HG02885 (cell line): ENCODE measurements around the gene SUPT5H.

Experiments used
- ATAC-seq: cut with Tn5 transposase; IDR thresholded peaks from one replicate; pipeline ENCODE4 v1.9.1; 2021; ENCODE audit warnings: mild to moderate bottlenecking; ENCODE audit not compliant: unreplicated experiment, poor library complexity

SUPT5H gene

GRCh38 chr19:39445196-39446111 is at the start of gene SUPT5H:
SUPT5H (plus strand) TSS chr19:39445582; CDS start chr19:39445891, 309 bp downstream.
- peak; percentile 88 for ATAC-seq

GRCh38 chr19:39397360-39398296 is 47.8 kb upstream of the SUPT5H start:
- ATAC-seq = peak; percentile 46

GRCh38 chr19:39398297-39398864 is 47.0 kb upstream of the SUPT5H start:
- ATAC-seq = no peak

GRCh38 chr19:39399668-39400050 is 45.7 kb upstream of the SUPT5H start:
- ATAC-seq = no peak

GRCh38 chr19:39400061-39400460 is 45.3 kb upstream of the SUPT5H start:
- no peak for ATAC-seq

DNA sequence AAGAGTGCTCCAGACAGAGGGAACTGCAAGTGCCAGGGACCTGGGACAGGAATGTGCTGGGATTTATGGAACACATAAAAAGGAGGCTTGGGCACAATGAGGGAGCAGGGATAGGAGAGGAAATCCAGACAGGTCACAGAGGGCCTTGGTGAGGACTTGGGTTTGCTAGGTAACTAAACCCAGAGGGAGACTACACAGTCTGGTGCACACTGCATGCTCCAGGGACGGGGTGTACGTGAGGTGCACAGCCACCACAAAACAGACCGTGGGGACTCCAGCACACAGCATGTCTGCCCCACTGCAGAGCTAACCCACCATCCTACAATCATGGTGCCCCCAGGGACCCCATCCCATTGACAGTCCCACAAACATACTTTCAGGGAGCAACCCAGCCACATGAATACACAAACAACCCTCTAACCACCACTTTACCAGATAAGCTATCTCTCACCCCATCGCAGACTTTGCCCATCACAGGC is 44.3 kb upstream of the SUPT5H start:
- no peak for ATAC-seq

- ATAC-seq = peak; percentile 1
These were observed 43.6 kb upstream of the SUPT5H start for GRCh38 chr19:39401549-39402345.

GRCh38 chr19:39402346-39403300 is 42.8 kb upstream of the SUPT5H start:
- peak; percentile 32 for ATAC-seq

- peak; percentile 25 for ATAC-seq
These were observed 41.8 kb upstream of the SUPT5H start for GRCh38 chr19:39403331-39404312.

DNA sequence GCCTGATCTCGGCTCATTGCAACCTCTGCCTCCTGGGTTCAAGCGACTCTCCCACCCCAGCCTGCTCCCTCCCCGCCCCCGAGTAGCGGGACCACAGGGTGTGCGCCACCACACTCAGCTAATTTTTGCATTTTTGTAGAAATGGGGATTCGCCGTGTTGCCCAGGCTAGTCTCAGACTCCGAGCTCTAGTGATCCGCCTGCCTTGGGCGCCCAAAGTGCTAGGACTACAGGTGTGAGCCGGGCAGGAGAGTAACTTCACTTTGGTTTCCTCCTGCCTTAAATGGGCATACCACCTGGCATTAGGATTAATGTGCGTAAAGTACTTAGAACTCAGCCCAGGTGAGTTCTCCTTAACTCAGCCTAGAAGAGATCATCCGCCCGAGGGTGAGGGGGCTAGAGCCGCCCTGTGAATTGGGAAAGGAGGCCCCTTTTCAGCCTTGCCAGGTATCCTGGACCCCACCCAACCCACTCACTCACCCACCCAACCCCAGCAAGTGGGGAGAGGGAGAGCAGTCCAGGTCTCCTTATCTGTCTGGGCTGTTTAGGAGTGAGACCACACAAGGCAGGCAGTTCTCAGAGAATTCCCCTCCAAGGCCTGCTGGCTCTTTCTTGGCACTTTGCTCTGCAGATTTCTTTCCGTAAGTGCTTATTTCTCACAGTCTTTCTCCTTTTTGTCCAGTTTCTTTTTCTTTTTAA is 40.0 kb upstream of the SUPT5H start:
- ATAC-seq = no peak

DNA sequence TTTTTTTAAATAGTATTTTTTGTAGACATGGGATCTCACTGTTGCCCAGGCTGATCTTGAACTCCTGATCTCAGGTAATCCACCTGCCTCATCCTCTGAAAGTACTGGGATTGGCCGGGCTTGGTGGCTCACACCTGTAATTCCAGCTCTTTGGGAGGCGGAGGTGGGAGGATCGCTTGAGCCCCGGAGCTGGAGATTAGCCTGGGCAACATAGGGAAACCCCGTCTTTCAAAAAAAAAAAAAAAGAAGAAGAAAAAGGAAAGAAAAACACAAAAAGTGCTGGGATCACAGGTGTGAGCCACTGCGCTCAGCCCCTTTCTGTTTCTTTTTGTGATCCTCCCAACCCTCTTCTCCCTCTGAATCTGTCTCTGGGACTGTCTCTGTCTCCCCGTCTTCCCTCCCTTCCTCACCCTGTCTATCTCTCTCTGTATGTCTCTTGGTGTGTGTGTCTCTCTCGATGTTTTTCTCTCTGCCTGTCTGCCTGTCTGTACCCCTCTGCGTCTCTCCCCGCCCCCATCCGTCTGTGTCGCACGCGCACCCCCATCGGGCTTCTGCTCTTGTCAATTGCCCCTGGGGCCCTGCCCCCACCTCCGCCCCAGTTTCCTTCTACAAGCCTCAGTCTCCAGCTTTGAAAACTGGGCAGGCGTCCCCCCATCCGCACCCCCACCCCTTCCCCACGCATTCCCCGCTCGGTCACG is 39.3 kb upstream of the SUPT5H start:
- no peak for ATAC-seq

- ATAC-seq = no peak
These were observed 38.5 kb upstream of the SUPT5H start, which contains the start of gene ZFP36 for GRCh38 chr19:39406656-39407409. ZFP36 (plus strand) TSS chr19:39406847; CDS start chr19:39406905, 58 bp downstream.

DNA sequence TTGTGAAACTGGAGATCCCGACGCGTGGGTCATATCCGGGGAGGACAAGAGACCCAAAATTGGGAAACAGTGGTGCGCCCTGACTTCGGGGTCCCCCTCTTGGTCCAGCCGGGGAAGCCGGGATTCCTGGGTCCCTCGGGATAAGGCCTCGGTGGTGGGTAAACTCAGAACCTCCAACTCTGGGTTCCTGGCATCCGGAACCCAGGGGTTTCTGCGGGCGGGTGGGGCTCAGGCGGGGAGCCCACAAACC is 38.0 kb upstream of the SUPT5H start:
- ATAC-seq = no peak

GRCh38 chr19:39407660-39408391 is 37.6 kb upstream of the SUPT5H start:
- ATAC-seq = no peak
